ENCODE results near the gene TOMM20. TPM values are rescaled to one million over a fixed set of nuclear protein-coding genes. Genes with fewer than 3 reads are reported as not detected.

The TOMM20 gene
- total and polyA plus RNA-seq, 2 of the 8 experiments (the other 6 are each of a cell fraction or from before 2014, with no cell fraction given): 71.4 to 168 TPM

GRCh38 chr1:235127203-235127602 is 1.4 kb downstream of the TOMM20 start:
- FAIRE-seq: no peak

More at GRCh38 chr1:235127203-235127602, 1.4 kb downstream of the TOMM20 start:
- peak overlapping the region; percentile 81 to 96 (median 90) for H3K4me3 ChIP-seq (ENCODE audit: extremely low read depth in 1 of 4, insufficient read depth in 2 of 4, low read depth in 3 of 4, low read length in 4 of 4)
- peaks cover 0 to 6% (median 3%) of the 10 kb centered on the region in 4 experiments; a peak in 5 of 7 replicates for H3K4me1 ChIP-seq (replicated peaks in 1 of 4; ENCODE audit: control insufficient read depth in 3 of 4, insufficient read depth in 4 of 4, low read length in 3 of 4)
- ChIA-PET CTCF (ENCODE audit: partially characterized antibody) (interaction anchor here (2.0 kb wide), 1 partner anchor 11 kb away, joined by 8 read pairs; no protein-coding TSS in a partner anchor), POLR2A (ENCODE audit: partially characterized antibody) (interaction anchor here (0.7 to 7.1 kb wide), 9 partner anchors 9 to 74 kb away, joined by 3 to 83 read pairs (median 6); partner anchors contain the start of gene RBM34)
- TF ChIP-seq POLR2A (IDR thresholded peaks at IDR 0.05; ENCODE audit: control extremely low read depth in 1 of 2, low read depth in 2 of 2, low read length in 2 of 2) (0 out of 3 replicates have a peak, but pooled peaks of 1 of the 2 experiments have one; percentile 33), BCL11A (IDR thresholded peaks at IDR 0.05; ENCODE audit: low read depth in 2 of 2, low read length in 2 of 2) (no peak)
- H4K20me1 ChIP-seq (replicated peaks in 1 of 2; ENCODE audit: control insufficient read depth in 1 of 2, insufficient read depth in 2 of 2, low read length in 2 of 2): peaks cover 19 to 29% of the 10 kb centered on the region in 2 experiments
- H3K27me3 ChIP-seq (replicated peaks in 1 of 4; ENCODE audit: control insufficient read depth in 3 of 4, extremely low read depth in 1 of 4, insufficient read depth in 3 of 4, low read length in 3 of 4): no peaks in the 10 kb centered on the region
- peaks cover 2 to 34% (median 8%) of the 10 kb centered on the region in 4 experiments; a peak in 6 of 8 replicates for H3K36me3 ChIP-seq (ENCODE audit: control insufficient read depth in 2 of 4, insufficient read depth in 4 of 4, low read length in 3 of 4)
- no peak overlapping the region for H4K91ac ChIP-seq (replicated peaks; ENCODE audit: insufficient read length, low read length)
- H3K18ac ChIP-seq (ENCODE audit: extremely low read depth, low read length): no peak overlapping the region
- H3K9me3 ChIP-seq (ENCODE audit: insufficient read depth in 2 of 2, low read depth in 1 of 2, low read length in 1 of 2): no peaks in the 10 kb centered on the region
- no peak overlapping the region for H3K4ac ChIP-seq (replicated peaks; ENCODE audit: insufficient read length, low read depth, low read length)
- H3K23ac ChIP-seq (ENCODE audit: insufficient read length): no peak overlapping the region
- no peak overlapping the region for H4K5ac ChIP-seq (ENCODE audit: insufficient read length, low read depth, low read length)
- H2BK120ac ChIP-seq (replicated peaks; ENCODE audit: low read depth, low read length): no peak overlapping the region
- H3K79me2 ChIP-seq (ENCODE audit: control insufficient read depth in 1 of 2, insufficient read depth in 2 of 2, low read length in 2 of 2): peaks cover 46 to 65% of the 10 kb centered on the region in 2 experiments
- H3K79me1 ChIP-seq (ENCODE audit: low read depth, low read length): no peaks in the 10 kb centered on the region
- peaks cover 6% of the 10 kb centered on the region; the same call in 1 of the 2 replicates for H3K23me2 ChIP-seq (ENCODE audit: low read depth, low read length)
- no peak overlapping the region for H2BK5ac ChIP-seq (ENCODE audit: low read depth, low read length)
- peak overlapping the region; percentile 77 for H3K4me2 ChIP-seq (ENCODE audit: insufficient read depth in 1 of 2, low read depth in 2 of 2, low read length in 2 of 2)
- H3K27ac ChIP-seq (ENCODE audit: low read depth, low read length): no peak overlapping the region
- 55% methylated on average over 4 of the region's 4 CpGs; no CpG with 5 or more reads in 1 of the 2 experiments for WGBS, 2 experiments (ENCODE audit: extremely low coverage in 1 of 2, insufficient coverage in 1 of 2, insufficient read length in 1 of 2, insufficient replicate concordance in 2 of 2, low coverage in 1 of 2, low lambda C conversion rate in 2 of 2, missing lambda C conversion rate in 1 of 2)
- H2AFZ ChIP-seq (ENCODE audit: low read length): no peak overlapping the region
- no peak overlapping the region for H2BK20ac ChIP-seq (ENCODE audit: low read length)
- H4K8ac ChIP-seq (ENCODE audit: extremely low read depth, insufficient read depth, low read length): no peak overlapping the region
- H2BK12ac ChIP-seq (ENCODE audit: low read depth, low read length): no peak overlapping the region
- H2AK5ac ChIP-seq (ENCODE audit: low read depth, low read length): no peak overlapping the region
- H3K56ac ChIP-seq (replicated peaks; ENCODE audit: insufficient read length, low read depth, low read length): no peak overlapping the region
- DNase-seq (ENCODE audit: low read depth in 1 of 2, low spot score in 2 of 2): no peak
- H3K9ac ChIP-seq (replicated peaks in 1 of 4; ENCODE audit: extremely low read depth in 1 of 4, low read depth in 3 of 4, low read length in 3 of 4): peak overlapping the region; percentile 3 to 98 (median 76); a peak in 6 of 7 replicates
- no peak overlapping the region for H3K14ac ChIP-seq (ENCODE audit: insufficient read length)
- H2BK15ac ChIP-seq (ENCODE audit: low read length): no peak overlapping the region

All from H1 (cell line).